GM12872 (cell line): ENCODE data around the gene ATPAF2.

Experiments used
- TF ChIP-seq, protein P1 (sequence below): IDR thresholded peaks from 3 replicates; pipeline ENCODE4 v1.5.1; 2011; ENCODE audit warnings: low read depth, mild to moderate bottlenecking, low read length, moderate library complexity; ENCODE audit not compliant: insufficient read depth

Gene ATPAF2

DNA sequence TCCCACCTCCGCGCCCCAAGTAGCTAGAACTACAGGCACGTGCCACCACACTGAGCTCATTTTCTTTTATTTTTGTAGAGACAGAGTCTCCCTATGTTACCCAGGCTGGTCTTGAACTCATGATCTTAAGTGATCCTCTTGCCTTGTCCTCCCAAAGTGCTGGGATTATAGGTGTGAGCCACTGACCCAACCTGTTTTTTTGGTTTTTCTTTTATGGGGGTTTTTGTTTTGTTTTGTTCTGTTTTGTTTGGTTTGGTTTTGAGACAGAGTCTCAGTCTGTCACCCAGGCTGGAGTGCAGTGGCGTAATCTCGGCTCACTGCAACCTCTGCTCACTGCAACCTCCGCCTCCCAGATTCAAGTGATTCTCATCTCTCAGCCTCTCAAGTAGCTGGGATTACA lies 16.6 kb upstream of the ATPAF2 start:
- TF ChIP-seq, protein P1, sequence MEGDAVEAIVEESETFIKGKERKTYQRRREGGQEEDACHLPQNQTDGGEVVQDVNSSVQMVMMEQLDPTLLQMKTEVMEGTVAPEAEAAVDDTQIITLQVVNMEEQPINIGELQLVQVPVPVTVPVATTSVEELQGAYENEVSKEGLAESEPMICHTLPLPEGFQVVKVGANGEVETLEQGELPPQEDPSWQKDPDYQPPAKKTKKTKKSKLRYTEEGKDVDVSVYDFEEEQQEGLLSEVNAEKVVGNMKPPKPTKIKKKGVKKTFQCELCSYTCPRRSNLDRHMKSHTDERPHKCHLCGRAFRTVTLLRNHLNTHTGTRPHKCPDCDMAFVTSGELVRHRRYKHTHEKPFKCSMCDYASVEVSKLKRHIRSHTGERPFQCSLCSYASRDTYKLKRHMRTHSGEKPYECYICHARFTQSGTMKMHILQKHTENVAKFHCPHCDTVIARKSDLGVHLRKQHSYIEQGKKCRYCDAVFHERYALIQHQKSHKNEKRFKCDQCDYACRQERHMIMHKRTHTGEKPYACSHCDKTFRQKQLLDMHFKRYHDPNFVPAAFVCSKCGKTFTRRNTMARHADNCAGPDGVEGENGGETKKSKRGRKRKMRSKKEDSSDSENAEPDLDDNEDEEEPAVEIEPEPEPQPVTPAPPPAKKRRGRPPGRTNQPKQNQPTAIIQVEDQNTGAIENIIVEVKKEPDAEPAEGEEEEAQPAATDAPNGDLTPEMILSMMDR = no peak

DNA sequence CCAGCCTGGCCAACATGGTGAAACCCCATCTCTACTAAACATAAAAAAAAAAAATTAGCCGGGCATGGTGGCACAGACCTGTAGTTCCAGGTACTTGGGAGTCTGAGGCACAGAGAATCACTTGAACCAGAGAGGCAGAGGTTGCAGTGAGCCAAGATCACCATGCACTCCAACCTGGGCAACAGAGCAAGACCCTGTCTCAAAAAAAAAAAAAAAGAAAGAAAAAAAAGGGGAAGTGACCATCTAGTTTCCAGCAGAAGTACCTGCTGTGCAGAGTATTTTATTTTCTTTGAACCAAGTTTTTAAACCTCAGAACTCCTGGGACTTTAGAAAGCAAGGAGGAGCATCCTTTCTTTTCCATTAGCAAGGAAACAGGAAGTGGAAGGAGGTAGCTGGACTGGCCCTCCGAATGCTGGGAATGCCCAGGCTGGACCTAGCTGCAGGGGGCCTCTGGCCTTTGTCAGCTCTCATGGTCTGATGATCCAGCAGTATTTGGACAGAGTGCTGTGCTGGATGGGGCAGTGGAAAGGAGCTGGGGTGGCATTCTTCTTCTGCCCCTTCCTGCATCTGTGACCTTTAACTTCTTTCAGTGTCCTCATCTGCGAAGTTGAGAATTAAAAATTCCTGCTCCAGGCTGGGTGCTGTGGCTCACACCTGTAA lies 6.9 kb upstream of the ATPAF2 start:
- TF ChIP-seq, protein P1 = no peak

DNA sequence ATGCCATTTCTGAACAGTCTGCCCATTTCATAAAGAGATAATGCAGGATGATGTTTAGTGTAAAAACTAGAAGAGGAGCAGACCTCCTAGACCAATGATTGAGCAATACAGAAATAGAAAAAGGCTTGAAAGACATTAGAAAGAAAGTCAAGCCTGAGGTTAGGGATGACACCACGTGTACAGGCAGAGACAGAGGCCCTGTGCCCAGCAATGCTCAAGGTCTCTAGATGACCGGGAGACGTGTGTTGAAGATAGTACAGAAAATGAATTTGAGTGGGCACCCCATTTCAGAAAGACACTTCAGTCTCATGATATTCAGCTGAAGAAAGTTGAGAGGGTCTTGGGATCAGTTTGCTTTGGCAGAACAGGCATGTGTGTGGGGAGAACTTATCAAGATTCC lies 5.6 kb upstream of the ATPAF2 start:
- TF ChIP-seq, protein P1 = no peak

DNA sequence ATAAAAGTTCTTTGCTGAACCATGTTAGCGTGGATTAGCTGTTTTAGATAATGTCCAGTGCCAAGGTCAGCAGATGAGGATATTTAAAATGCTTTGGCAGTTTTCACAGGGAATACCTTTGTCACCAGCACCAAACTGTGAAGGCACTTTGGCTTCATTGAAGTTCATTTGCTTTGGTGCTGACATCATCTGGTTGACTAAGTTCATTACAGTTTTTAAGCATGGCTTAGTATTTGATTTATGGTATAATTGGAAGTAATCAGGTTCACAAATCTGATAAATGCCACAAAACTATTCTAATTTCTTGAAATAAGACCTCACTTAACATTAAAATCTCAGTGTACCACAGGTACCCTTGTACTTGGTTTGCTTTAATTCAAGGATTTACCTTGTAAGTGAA lies 4.5 kb upstream of the ATPAF2 start:
- TF ChIP-seq, protein P1 = peak; percentile 27; the same call in 1 of the 3 replicates

DNA sequence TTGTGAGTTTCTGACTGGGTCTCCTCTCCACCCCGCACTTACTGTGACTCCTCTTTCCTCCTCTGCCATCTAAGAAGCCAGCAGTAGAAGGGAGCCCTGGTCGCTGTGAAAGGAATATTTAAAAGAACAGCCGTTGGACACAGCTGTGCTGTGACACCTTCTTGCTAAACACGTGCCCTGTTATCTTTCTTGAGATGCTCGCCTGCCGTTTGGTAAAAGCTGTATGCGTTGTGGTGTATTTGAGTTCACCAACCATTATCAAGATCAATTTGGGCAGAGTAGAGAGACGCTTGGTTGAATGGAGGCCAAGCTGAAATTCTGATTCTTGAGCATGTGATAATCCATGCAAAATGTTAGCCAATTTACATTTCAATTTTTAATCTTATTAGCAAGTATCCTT lies 4.0 kb upstream of the ATPAF2 start:
- TF ChIP-seq, protein P1 = no peak

DNA sequence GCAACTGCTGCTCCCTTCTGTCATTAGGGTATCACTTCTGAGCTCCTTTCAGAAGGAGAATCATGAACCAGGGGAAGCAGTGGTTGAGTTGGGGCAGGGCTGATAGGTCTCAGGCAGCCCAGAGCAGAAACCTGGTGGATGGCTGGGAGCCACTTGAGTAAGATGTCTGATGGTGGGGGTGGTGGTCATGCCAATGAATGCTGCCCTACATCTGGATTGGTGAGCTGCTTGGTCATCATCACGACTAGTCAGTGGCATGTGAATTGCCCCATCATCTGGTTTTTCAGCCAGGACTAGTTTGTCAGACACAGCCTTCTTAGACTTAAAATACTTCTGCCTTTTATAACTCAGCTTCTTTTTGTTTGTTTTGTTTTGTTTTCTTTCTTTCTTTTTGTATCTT lies 2.8 kb upstream of the ATPAF2 start:
- TF ChIP-seq, protein P1 = no peak

DNA sequence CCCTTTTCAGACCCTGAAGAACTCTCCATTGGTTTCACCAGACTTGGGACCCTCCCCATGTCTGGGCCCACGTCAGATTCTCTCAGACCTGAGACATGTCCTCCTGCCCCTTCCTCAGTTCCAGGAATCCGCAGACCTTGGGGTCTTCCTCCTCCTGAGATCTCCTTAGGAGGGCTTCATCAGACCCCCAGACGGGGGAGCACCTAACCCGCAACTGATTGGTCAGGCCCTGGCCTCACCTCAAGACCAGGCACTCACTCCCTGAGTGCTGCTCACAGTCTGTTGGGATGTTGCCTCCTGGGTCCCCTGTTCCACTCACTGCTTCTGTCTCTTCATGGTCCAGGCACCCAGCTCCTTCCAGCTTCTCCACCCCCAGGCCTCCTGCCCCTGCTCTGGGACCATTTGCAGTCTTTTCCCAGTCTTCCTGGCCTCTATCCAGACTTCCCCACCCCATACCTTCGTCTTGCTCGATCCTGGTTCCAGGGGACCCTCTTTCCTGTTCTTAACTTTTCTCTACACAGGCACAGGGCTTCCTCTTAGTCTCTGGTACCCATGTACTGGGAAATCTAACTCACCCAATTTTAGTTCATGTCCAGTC lies 1.4 kb upstream of the ATPAF2 start:
- TF ChIP-seq, protein P1 = no peak
